Brain pericyte (primary cell): ENCODE measurements around the gene CISD3.

Experiments used
- DNase-seq: peaks from one replicate; pipeline ENCODE4 v3.0.0-alpha.2; 2012; ENCODE audit warnings: low read depth, low spot score

Gene CISD3

DNA sequence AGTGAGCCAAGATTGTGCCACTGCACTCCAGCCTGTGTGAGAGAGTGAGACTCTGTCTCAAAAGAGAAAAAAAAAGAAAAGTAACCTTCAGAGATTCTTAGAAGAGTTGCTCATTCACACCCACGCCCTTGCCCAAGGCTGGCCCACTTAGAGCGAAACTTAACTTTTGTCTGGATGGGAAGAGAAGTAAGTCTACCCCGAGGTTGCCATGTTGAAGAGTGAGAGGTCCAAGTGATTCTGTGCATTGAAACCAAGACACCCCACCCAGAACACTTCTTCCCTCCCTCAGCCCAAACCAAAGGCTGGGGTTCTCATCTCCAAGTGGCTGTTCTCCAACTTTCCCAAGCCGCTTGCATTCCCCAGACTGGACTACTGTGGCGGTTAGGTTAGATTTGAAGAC, 2.4 kb upstream of the CISD3 start:
- DNase-seq, result no peak

DNA sequence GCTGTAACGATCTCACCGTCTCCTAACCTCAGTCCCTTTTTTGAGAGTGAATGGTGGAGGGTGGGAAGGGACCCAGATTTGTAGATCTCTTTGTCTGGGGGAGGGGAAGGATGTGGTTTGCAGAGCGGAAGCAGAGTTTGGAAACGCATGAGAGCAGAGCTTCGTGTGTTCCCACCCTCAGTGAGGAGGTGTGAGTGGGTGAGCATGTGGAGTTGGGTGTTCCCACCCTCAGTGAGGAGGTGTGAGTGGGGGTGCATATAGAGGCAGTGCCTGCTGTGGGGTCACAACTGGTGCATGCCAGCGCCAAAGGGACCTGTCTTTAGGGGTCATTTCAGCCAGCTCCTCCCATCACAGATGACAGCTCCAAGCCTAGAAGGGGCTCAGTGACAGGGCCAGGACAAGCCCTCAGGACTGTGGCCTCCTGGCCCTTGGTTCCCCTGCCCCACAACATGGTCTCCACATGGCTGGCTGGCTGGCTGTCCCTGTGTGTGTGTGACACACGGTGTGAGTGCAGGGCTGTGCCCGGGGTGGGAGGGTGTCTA, 1.8 kb upstream of the CISD3 start:
- no peak for DNase-seq

DNA sequence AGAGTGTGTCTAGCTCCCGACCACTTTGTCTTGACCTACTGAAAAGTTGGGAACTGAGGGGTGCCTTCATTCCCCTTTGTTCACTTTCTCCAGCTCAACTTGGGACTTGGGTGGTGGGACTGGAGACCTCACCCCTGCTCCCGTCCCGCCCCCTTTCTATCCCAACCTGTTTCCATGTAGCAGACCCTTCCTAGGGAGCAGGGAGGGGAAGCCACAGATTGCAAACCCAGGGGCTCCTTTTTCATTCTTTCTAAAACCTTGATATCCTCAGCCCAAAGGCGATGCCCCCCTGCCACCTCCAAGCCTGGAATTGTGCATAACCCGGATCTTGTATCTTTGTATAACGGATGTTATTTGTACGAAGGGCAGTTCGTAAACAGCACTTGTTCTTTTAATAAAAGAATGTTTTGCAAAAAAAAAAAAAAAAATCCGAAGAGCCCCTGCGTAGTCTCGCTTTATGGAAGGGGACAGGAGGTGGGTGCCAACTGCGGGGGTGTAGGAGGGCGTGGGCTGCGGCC, 714 bp upstream of the CISD3 start:
- no peak for DNase-seq

DNA sequence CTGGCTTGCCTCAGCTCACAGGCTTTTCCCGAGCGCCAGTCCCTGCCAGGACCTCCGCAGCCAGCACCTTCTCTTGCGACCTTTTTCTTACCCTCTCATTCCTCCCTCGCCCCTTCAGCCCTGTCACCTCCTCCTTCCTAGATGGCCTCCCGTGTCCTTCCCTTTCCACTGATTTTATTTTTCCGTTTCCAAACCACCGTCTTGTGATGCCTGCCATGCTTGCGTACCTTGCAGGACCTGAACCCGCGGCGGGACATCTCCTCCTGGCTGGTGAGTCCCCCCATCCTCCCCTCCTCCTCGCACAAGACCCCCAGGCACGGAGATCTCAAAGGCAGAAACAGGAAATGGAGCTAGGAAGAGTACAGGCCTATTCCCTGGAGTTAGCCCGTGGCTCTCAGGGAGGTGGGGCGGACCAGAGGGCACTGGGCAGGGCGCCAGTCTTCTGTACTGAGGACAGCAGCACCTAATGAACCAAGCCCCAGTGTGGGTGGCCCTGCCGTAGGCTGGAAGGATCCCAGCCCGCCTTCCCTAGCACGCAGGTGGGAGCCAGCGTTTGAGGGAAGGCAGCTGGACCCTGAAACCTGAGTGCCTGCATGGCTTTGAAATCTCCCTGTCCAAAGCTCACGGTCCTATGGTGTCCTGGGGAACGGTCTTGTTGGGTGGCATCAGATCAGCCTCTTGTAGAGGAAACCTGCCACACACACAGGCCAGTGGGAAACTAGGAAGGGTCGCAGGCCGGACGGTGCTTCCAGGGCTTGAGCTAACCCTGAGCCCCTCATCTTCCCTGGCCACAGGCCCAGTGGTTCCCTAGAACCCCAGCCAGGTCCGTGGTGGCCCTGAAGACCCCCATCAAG, 612 bp downstream of the CISD3 start:
- DNase-seq, result no peak

DNA sequence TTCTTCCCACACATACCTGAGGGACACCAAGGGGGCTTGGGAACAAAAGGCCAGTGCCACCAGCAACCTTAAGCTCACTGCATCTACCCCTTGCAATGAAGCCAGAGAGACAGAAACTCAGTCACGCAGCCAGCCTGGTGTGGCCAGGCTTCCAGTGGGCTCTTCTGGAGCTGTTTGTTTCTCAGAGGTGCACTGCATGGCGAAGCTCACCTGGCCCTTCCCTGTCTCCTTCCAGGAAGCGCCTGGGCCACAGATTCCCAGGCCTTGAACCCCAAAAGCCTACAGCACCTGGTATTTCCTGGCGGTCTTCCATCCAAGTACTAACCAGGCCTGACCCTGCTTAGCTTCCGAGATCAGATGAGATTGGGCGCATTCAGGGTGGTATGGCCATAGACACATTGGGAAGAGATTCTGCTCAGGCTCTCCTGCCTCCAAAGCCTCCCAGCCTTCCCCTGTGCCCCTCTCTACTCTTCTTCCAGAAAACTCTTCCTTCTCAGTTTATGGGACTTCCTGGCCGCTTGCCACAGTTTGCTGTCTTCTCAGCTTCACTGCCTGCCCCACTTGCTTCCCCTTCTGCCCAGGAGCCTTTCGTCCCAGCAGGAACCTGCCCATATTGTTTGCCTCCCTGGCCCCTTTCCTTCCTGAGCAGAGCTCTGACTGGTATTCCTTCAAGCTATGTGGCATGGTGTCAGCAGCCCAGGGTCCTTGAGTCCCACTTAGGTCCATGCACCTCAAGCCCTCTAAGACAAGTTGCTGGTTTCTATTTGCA, 1.6 kb downstream of the CISD3 start:
- DNase-seq, result no peak

DNA sequence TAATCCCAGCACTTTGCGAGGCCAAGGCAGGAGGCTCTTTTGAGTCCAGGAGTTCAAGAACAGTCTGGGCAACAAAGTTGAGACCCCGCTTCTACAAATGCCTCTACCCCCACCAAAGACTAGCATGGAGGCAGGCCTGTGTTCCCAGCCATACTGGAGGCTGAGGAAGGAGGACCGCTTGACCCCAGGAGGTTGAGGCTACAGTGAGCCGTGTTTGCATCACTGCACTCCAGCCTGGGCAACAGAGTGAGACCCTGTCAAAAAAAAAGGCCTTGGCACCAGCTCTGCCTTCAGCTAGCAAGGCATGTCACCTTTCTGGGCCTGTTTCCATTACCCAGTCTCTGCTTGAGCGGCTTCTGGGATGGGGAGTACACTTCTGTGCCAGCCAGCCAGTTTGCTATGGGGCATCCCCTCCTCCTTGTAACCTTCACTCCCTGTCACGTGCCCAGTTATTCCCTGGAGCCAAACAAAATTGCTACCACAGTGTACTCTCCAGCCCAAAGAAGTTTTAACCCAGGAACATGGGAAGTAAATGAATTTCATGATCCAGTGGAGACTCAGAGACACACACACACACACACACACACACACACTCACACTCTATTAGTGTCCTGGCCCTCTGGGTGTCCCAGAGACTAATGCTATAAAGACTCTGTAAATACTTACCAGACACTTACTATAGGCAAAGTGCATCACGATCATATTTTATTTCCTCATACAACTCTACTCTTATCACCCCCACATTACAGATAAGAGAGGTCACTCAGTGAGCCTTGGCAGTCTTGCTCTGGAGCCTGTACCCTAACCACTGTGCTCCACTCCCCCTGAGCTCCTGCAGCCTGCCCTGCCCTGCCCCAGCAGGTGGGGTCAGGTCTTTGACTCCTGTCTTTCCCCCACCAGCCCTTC, 2.5 kb downstream of the CISD3 start:
- no peak for DNase-seq

DNA sequence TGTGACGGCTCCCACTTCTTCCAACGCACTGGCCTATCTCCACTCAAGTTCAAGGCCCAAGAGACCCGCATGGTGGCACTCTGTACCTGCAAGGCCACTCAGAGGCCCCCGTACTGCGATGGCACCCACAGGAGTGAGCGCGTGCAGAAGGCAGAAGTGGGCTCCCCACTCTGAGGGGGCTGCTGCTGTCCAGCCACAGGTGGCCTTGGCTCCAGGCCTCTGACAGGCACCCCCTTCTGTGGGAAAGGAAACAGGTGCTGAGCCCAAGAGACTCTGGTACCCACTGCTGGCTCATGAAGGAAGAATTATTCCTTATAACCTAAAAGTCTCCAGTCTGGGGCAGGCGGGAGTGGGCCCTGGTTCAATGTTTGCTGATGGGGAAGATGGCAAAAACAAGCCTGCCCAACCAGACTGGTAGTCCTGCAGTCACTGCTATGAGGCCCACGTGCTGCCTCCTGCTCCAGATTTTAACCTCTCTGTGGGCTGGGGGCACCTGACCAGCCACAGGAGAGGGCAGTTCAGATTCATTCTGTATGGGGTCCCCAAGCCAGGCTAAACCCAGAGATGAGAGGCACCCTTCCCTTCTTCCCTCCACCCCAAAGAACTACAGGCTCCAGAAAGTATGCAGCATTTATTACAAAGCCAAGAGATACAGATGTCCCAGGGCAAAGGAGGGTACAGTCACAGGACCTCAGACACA, 3.3 kb downstream of the CISD3 start:
- no peak for DNase-seq

DNA sequence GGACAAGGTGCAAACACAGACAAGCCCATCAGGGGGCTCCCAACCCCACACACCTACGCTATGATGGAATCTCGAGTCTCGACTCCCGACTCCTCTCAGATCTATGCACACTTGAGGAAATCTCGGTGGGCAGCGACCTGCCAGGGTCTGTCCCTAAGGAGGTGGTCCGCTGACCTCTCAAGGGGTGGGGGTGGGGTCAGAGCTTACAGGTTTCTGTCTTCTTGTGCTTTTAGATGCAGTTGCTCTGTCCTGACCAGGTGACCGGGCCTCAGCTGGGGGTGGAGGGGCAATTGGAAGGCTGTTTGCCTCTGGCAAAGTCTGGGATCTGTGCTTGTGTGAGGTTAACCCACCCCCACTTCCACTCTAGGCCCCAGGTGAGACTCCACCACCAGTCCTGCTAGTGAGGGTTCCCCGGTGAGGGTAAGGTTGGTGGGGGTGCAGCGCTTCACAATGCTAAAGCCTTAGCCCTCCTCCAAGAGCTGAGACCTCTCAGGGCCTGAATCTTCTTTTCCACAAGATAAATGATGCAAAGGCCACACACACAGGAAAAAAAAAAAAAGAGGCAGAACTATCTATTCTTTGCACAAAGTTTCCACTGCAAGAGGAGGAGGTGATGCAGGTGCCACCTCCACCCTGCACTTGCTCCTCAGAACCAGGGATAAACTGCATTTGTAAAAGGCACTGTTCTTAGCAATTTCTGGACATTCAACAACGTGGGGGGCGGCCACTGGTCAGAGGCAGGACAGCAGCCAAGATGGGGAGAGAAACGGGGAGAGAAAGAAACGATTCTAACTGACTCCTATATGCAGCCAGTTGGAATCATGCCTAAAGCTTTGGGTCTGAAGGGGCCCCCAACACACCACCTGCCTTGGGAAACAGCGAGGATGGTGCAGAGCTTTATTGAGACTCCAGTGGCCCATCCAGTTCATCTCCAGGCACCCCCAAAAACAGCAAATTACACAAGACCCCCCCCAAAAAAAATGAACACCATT, 4.1 kb downstream of the CISD3 start:
- DNase-seq, result no peak

DNA sequence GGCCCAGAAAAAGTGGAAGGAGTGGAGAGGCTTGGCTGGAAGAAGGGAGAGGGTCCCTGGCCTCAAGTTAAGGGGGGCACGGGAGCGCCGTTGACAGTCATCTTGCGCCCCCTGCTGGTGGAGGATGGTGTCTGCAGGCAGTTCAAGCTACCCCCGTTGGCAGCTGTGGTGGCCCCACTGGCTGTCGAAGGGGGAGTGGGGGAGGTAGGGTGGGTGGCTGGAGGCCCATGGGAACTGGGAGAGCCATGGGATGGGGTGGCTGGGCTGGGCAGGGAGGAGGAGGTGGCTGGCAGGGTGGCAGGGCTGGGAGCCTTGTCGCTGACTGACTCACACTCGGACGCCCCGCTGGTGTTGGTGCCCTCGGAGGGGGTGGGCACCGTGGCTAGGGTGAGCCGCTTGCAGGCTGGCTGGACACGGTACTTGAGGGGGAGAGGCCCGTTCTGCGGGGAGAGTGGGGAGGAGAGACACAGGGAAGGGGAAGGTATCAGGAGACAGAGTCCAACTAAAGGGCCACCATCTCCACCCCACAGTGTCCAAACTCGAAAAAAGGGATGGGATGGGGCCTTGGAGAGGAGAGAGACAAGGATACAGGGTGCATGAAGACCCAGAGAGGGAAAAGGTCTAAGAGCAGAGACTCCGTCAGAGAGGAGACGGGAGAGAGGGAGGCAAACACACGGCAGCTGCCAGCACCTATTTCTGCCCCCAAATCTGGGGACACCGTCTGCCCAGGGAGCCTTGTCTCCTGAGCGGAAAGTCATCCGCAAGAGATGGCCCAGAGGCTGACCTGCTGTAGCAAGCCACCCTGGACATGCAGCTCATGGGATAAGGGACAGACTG, 5.2 kb downstream of the CISD3 start:
- DNase-seq, result no peak

DNA sequence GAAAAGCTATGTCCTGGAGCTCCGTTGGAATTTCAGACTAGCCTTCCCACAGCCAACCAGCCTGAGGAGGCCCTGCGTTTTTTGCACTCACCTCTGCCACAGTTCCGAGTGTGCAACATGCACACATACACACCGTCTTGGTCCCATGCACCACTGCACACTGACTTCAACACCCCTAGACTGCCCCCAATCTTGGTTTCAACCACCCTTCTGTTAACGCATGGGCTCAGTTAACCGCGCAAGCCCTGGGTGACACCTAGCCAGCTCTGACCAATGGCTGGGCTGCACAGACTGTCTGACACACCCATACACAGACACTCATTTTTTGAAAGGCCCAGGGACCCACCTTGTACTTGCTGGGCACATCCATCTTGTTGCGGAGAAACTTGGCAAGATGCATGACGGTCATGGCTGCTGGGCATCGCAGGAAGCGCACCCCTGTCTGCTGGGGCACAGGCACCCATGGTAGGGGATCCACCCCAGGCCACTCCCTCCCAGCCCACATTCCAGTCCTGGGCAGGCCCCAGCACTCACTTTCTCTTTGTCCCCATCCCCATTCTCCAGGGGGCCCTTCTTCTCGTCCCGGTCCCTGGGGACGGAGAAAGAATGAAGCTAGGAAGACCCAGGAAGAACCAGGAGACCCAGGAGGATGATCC, 8.0 kb downstream of the CISD3 start:
- no peak for DNase-seq

DNA sequence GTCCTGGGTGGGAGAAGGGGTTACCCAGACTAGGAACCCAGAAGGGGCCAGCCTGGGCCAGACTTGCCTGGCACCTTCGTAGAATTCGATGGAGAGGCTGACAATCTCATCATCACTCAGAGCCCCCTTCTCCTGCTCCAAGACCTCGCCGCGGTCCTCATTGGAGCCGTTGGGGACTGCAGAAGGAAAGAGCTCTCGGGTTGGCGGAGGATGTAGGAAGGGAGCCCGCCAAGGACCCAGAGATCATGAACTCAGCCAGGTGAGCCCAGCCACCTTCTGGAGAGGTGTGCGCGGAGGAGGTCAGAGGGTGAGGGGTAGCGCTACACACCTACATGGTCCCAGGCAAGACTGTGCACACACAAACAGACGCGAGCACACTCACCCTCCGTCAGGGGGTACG, 8.5 kb downstream of the CISD3 start:
- no peak for DNase-seq

DNA sequence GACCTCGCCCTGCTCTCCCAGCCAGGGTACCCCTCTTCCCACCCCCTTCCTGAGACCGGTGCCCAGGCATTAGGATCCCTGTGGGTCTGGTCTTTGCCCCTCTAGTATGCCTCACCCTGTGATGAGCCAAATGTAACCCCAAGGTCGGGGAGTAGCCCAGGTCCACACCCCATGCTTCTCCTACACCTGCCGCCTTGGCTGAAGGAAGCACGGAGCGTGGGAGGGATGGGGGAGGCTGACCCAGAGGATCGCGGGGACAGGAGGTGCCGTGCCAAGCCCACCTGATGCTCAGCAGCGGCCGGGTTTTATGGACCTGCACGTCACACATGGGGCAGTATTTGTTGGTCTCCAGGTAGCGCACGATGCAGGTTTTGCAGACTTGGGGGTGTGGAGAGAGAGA, 9.2 kb downstream of the CISD3 start:
- no peak for DNase-seq

DNA sequence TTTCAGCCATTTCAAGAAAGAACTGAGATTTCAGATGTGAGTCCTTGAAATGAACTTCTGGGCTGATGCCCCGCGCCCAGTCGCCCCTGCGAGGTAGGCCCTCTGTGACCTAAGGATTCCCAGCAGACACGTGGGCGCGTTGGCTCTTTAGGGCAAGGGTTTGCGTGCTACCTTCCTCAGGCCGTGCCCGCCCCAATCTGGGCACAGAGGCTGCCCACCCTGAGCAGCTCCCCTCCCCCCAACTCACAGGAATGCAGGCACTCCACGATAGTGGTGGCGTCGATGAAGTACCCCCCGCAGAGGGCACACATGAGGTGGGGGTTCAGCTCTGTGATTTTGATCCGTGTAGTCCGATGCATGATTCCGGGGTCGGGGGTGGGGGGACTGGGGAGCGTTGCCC, 9.9 kb downstream of the CISD3 start:
- no peak for DNase-seq

DNA sequence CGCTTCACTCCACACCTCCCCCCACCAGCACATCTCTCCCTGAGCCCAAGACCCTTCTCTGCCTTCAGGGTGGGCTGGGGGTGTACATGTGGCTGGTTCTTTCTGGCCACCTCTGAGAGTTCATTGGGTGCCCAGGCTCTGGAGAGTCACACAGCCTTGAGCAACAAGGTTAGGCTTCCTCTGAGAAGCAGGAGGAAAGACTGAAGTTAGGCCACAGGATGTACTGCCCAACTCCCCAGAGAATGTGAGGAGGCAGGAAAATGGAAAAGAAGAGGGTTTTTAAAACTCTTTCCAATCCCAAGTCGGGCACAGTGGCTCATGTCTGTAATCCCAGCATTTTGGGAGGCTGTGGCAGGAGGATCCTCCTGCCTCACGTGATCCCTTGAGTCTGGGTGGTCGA, 10.7 kb downstream of the CISD3 start:
- DNase-seq, result no peak

DNA sequence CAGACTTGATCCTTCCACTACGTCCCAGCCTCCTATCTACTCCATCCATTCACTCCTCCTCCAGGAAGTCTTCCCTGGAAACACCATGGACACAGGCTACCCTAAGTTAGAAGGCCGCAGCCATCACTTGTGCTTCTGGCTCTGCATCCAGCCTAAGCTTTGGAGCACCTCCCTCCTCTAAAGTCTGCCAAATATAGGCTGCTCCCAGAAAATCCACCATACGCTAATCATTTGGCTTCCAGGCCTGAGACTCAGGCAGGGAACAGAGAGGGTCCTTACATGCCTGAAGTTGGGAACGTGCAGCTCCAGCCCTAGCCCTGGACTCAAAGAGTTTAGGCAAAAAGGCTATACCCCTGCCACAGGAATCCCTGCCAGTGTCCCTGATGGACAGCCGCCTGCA, 11.3 kb downstream of the CISD3 start:
- no peak for DNase-seq

DNA sequence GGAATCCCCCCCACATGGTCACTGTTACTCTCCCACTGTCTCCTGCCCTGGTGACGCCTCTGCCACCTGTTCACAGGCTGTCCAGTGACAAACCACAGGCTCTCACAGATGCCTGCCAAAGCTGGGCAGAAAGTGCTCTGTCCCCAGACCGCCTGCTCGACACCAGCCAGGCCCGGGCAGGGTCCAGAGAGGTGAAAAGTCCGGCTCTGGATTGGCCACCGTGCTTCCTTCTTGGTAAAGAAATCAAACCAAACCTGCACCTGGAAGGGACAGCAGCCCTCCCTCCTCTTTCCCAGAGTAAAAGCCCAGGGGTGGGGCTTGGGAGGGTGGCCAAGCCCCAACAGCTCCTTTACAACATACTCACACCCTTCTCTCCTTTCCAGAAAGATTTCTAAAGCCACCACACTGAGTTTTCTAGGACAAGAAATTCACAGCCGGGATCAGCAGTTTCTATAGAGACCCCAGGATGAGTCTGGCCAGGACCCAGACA, 11.8 kb downstream of the CISD3 start:
- DNase-seq, result no peak

DNA sequence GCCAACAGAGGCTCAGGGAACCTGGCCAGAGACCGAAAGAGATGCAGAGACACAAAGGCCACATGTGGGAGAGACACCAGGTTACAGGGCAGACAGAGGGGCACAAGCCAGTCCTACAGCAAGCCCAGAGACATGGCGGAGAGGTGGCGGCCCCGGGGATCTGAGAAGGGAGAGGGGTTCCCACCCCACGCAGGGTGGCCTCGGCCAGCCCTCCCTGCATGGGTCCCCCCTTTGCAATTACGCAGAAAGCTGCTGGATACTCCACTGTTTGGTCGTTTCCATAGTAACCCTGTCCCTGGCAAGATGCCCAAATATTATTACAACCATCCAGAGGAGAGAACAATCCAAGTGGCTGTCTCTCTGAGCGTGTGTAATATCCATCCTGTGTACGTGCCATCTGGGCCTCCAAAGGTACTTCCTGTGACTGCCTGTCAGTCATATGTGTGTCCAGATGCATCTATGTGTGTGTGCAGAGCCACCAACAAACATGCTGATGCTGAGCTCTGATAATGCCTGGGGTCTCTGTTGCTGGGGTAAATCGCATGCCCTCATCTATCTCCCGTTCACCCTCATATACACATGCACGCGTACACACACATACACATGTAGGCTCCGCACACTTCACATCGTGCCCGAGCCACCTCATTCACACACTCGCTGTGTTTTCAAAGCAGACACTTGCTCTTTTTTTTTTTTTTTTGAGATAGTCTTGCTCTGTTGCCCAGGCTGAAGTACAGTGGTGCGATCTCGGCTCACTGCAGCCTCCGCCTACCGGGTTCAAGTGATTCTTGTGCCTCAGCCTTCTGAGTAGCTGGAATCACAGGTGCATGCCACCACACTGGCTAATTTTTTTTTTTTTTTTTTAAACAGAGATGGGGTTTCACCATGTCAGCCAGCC, 12.5 kb downstream of the CISD3 start:
- DNase-seq, result peak; percentile 77
